ENCODE measurements around the gene PAM. TPM values are rescaled to one million over a fixed set of nuclear protein-coding genes. Genes with fewer than 3 reads are reported as not detected.

Gene PAM
- total and polyA plus RNA-seq, 12 donors, result 488 to 1,485 (median 1,074) TPM

DNA sequence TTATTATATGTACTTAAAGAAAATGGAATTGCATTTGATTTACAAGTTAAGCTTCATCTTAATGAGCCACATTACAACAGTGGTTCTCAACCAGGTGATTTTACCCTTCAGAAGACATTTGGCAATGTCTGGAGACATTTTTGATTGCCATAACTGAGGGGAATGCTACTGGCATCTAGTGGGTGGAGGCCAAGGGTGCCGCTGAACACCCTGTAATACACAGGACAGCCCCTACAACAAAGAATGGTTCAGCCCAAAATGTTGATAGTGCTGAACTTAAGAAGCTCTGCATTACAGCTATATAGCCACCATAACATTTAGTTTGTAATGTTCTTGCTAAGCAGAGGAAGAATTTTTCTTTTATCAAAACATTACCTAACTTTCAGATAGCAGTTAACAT, 103.1 kb downstream of the PAM start:
- TF ChIP-seq, protein P1, sequence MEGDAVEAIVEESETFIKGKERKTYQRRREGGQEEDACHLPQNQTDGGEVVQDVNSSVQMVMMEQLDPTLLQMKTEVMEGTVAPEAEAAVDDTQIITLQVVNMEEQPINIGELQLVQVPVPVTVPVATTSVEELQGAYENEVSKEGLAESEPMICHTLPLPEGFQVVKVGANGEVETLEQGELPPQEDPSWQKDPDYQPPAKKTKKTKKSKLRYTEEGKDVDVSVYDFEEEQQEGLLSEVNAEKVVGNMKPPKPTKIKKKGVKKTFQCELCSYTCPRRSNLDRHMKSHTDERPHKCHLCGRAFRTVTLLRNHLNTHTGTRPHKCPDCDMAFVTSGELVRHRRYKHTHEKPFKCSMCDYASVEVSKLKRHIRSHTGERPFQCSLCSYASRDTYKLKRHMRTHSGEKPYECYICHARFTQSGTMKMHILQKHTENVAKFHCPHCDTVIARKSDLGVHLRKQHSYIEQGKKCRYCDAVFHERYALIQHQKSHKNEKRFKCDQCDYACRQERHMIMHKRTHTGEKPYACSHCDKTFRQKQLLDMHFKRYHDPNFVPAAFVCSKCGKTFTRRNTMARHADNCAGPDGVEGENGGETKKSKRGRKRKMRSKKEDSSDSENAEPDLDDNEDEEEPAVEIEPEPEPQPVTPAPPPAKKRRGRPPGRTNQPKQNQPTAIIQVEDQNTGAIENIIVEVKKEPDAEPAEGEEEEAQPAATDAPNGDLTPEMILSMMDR (IDR thresholded peaks at IDR 0.05), result no peak
- ATAC-seq, result no peak

DNA sequence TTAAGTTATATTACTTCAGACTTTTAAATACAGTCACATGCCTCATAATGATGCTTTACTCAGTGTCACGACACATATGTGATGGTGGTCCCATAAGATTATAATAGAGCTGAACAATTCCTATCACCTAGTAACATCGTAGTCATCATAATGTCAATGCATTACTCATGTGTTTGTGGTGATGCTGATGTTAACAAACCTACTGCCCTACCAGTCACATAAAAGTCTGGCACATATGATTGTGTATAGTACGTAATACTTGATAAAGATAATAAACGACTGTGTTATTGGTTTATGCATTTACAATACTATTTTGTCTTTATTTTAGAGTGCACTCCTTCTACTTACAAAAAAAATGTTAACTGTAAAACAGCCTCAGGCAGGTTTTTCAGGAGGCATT, 103.7 kb downstream of the PAM start:
- peaks cover 0 to 8% (median 0%) of the 10 kb centered on the region in 11 donors for H3K9me3 ChIP-seq
- H3K36me3 ChIP-seq, result peaks cover 0 to 3% (median 0%) of the 10 kb centered on the region in 9 donors
- DNase-seq (no peak), ATAC-seq (no peak)
- H3K27ac ChIP-seq, result no peak overlapping the region
- intact Hi-C loops (cut with DNase I), result loop anchor here in 1 of 10 donors (5.0 kb wide), 1 partner anchor 42 kb away; no protein-coding TSS in a partner anchor
- TF ChIP-seq, protein P1 (IDR thresholded peaks at IDR 0.05), result no peak
- WGBS, 2 donors, result 84 to 90% methylated on average over 4 of the region's 4 CpGs
- no peak overlapping the region for H3K4me3 ChIP-seq
- H3K4me1 ChIP-seq, result peaks cover 0 to 21% (median 6%) of the 10 kb centered on the region in 9 donors
- H3K27me3 ChIP-seq, result no peaks in the 10 kb centered on the region

More for the DNA sequence above, 103.1 kb downstream of the PAM start:
- Histone ChIP-seq H3K27ac (no peak overlapping the region), H3K27me3 (no peaks in the 10 kb centered on the region), H3K36me3 (peaks cover 0 to 3% (median 0%) of the 10 kb centered on the region in 9 donors), H3K4me3 (no peak overlapping the region), H3K4me1 (peaks cover 0 to 18% (median 3%) of the 10 kb centered on the region in 9 donors), H3K9me3 (peaks cover 0 to 8% (median 0%) of the 10 kb centered on the region in 11 donors)
- DNase-seq, result no peak
- intact Hi-C loops (cut with DNase I), result loop anchor here in 1 of 10 donors (5.0 kb wide), 1 partner anchor 41 kb away; no protein-coding TSS in a partner anchor
- WGBS, 2 donors, result 94 to 97% methylated on average over 1 of the region's 1 CpG

DNA sequence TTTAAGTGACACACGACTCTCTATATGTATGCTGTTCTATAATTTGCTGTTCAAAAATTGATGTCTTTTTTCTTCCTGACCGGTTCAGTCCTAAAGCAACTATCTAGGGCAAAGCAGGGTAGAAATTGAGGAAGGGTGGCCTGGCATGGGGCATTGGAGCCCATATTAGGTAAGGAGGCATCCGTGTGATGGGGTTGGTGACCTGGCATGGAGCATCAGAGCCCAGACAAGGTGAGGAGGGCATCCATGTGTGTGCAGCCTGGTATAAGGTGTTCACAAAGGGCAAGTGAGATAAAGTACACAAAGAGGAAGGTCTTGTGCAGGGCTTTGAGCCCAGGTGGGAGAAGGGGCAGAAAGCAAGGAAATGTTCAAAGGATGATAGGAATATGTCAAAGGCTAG, 104.9 kb downstream of the PAM start:
- TF ChIP-seq, protein P1 (IDR thresholded peaks at IDR 0.05), result no peak

DNA sequence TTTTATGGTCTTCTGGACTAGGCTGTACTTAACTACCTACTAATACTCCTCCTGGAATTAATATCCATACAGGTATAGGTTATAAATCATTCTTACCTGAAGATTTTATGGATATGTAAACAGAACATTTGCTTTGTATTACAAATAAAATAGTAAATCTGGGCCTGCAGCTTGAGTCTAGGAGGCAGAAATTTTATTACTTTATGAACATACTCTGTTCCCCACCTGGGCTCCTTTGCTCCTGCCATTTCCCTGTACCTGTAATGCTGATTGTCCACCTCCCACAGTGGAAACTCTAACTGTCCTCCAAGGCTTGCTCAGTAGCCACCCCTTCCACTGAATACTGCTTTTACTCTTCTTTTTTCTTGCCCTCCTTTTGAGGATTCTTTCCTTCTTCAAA, 108.0 kb downstream of the PAM start:
- intact Hi-C loops (cut with DNase I), result loop anchor here in 1 of 10 donors (10.0 kb wide), 1 partner anchor 58 kb away; no protein-coding TSS in a partner anchor
- Histone ChIP-seq H3K4me1 (peaks cover 0 to 45% (median 21%) of the 10 kb centered on the region in 9 donors), H3K4me3 (no peak overlapping the region), H3K36me3 (peaks cover 0 to 3% (median 0%) of the 10 kb centered on the region in 9 donors), H3K9me3 (peaks cover 0 to 8% (median 0%) of the 10 kb centered on the region in 11 donors), H3K27me3 (no peaks in the 10 kb centered on the region), H3K27ac (peak overlapping the region in 4 of 10 donors; percentile 0 to 93 (median 53))
- no peak for ATAC-seq
- TF ChIP-seq, protein P1 (IDR thresholded peaks at IDR 0.05), result no peak
- no peak for DNase-seq

More for the DNA sequence above, 104.9 kb downstream of the PAM start:
- Histone ChIP-seq H3K27me3 (no peaks in the 10 kb centered on the region), H3K9me3 (peaks cover 0 to 8% (median 0%) of the 10 kb centered on the region in 11 donors), H3K27ac (no peak overlapping the region), H3K4me3 (no peak overlapping the region), H3K4me1 (peaks cover 0 to 32% (median 19%) of the 10 kb centered on the region in 9 donors), H3K36me3 (peaks cover 0 to 3% (median 0%) of the 10 kb centered on the region in 9 donors)
- peak in 2 of 8 donors; percentile 19 to 29 for ATAC-seq
- DNase-seq, result no peak
- intact Hi-C loops (cut with DNase I), result loop anchor here in 1 of 10 donors (10.0 kb wide), 1 partner anchor 55 kb away; no protein-coding TSS in a partner anchor
- WGBS, 2 donors, result 95 to 96% methylated on average over 3 of the region's 3 CpGs

Measured in heart right ventricle (tissue), 16 donors.